ENCODE measurements around the gene MAML2.

MAML2 gene

GRCh38 chr11:96332126-96332771 lies 10.7 kb downstream of the MAML2 start:
- peaks cover 85% of the 10 kb centered on the region for H3K4me1 ChIP-seq
- in situ Hi-C loops (cut with MboI; ENCODE audit: low sequenced_read_pairs) = no loop called here
- H3K4me3 ChIP-seq = no peak overlapping the region
- H3K9me3 ChIP-seq = no peaks in the 10 kb centered on the region
- peak; percentile 41 to 46 for DNase-seq (ENCODE audit: low spot score in 2 of 2)
- no peaks in the 10 kb centered on the region for H3K27me3 ChIP-seq (ENCODE audit: low read depth)
- H3K36me3 ChIP-seq (replicated peaks) = no peaks in the 10 kb centered on the region

- H3K27me3 ChIP-seq (ENCODE audit: low read depth) = no peaks in the 10 kb centered on the region
- no peaks in the 10 kb centered on the region for H3K9me3 ChIP-seq
- in situ Hi-C loops (cut with MboI; ENCODE audit: low sequenced_read_pairs) = no loop called here
- no peaks in the 10 kb centered on the region for H3K36me3 ChIP-seq (replicated peaks)
- H3K4me1 ChIP-seq = peaks cover 79% of the 10 kb centered on the region
- DNase-seq (ENCODE audit: low spot score in 2 of 2) = no peak
- H3K4me3 ChIP-seq = no peak overlapping the region
These were observed 11.3 kb downstream of the MAML2 start for GRCh38 chr11:96331699-96332116.

- in situ Hi-C loops (cut with MboI; ENCODE audit: low sequenced_read_pairs) = no loop called here
- Histone ChIP-seq H3K4me3 (no peak overlapping the region), H3K9me3 (no peaks in the 10 kb centered on the region), H3K27me3 (ENCODE audit: low read depth) (no peaks in the 10 kb centered on the region), H3K36me3 (replicated peaks) (no peaks in the 10 kb centered on the region), H3K4me1 (peaks cover 76% of the 10 kb centered on the region)
- no peak for DNase-seq (ENCODE audit: low spot score in 2 of 2)
These were observed 12.5 kb downstream of the MAML2 start for GRCh38 chr11:96330511-96330859.

- in situ Hi-C loops (cut with MboI; ENCODE audit: low sequenced_read_pairs) = no loop called here
These were observed 13.0 kb downstream of the MAML2 start for GRCh38 chr11:96329855-96330510.

GRCh38 chr11:96329419-96329818 lies 13.6 kb downstream of the MAML2 start:
- in situ Hi-C loops (cut with MboI; ENCODE audit: low sequenced_read_pairs) = no loop called here
- no peaks in the 10 kb centered on the region for H3K36me3 ChIP-seq (replicated peaks)
- DNase-seq (ENCODE audit: low spot score in 2 of 2) = no peak

More at GRCh38 chr11:96329855-96330510, 13.0 kb downstream of the MAML2 start:
- H3K4me1 ChIP-seq = peaks cover 79% of the 10 kb centered on the region
- DNase-seq (ENCODE audit: low spot score in 2 of 2) = peak in 1 of 2 experiments; percentile 83
- no peaks in the 10 kb centered on the region for H3K9me3 ChIP-seq
- no peak overlapping the region for H3K4me3 ChIP-seq
- no peaks in the 10 kb centered on the region for H3K27me3 ChIP-seq (ENCODE audit: low read depth)
- no peaks in the 10 kb centered on the region for H3K36me3 ChIP-seq (replicated peaks)

GRCh38 chr11:96328395-96329010 lies 14.5 kb downstream of the MAML2 start:
- Histone ChIP-seq H3K27me3 (ENCODE audit: low read depth) (no peaks in the 10 kb centered on the region), H3K9me3 (no peaks in the 10 kb centered on the region), H3K4me1 (peaks cover 81% of the 10 kb centered on the region), H3K4me3 (peak overlapping the region; percentile 2; the same call in 1 of the 2 replicates), H3K36me3 (replicated peaks) (no peaks in the 10 kb centered on the region)
- DNase-seq (ENCODE audit: low spot score in 2 of 2) = peak; percentile 78 to 96
- in situ Hi-C loops (cut with MboI; ENCODE audit: low sequenced_read_pairs) = no loop called here

More at GRCh38 chr11:96329419-96329818, 13.6 kb downstream of the MAML2 start:
- Histone ChIP-seq H3K27me3 (ENCODE audit: low read depth) (no peaks in the 10 kb centered on the region), H3K9me3 (no peaks in the 10 kb centered on the region), H3K4me1 (peaks cover 85% of the 10 kb centered on the region), H3K4me3 (no peak overlapping the region)

- DNase-seq (ENCODE audit: low spot score in 2 of 2) = no peak
- Histone ChIP-seq H3K9me3 (no peaks in the 10 kb centered on the region), H3K36me3 (replicated peaks) (no peaks in the 10 kb centered on the region), H3K27me3 (ENCODE audit: low read depth) (no peaks in the 10 kb centered on the region), H3K4me1 (peaks cover 67% of the 10 kb centered on the region), H3K4me3 (no peak overlapping the region)
- in situ Hi-C loops (cut with MboI; ENCODE audit: low sequenced_read_pairs) = no loop called here
These were observed 16.0 kb downstream of the MAML2 start for GRCh38 chr11:96326959-96327358.

- no peaks in the 10 kb centered on the region for H3K36me3 ChIP-seq (replicated peaks)
- H3K9me3 ChIP-seq = no peaks in the 10 kb centered on the region
- no peaks in the 10 kb centered on the region for H3K27me3 ChIP-seq (ENCODE audit: low read depth)
- peaks cover 48% of the 10 kb centered on the region for H3K4me1 ChIP-seq
- DNase-seq (ENCODE audit: low spot score in 2 of 2) = no peak
- in situ Hi-C loops (cut with MboI; ENCODE audit: low sequenced_read_pairs) = no loop called here
- H3K4me3 ChIP-seq = no peak overlapping the region
These were observed 18.1 kb downstream of the MAML2 start for GRCh38 chr11:96324912-96325311.

- Histone ChIP-seq H3K4me1 (peaks cover 36% of the 10 kb centered on the region), H3K27me3 (ENCODE audit: low read depth) (no peaks in the 10 kb centered on the region), H3K4me3 (no peak overlapping the region), H3K36me3 (replicated peaks) (no peaks in the 10 kb centered on the region), H3K9me3 (no peaks in the 10 kb centered on the region)
- no peak for DNase-seq (ENCODE audit: low spot score in 2 of 2)
- in situ Hi-C loops (cut with MboI; ENCODE audit: low sequenced_read_pairs) = no loop called here
These were observed 19.4 kb downstream of the MAML2 start for GRCh38 chr11:96323642-96323985.

GRCh38 chr11:96322775-96323641 lies 20.0 kb downstream of the MAML2 start:
- H3K9me3 ChIP-seq = no peaks in the 10 kb centered on the region
- DNase-seq (ENCODE audit: low spot score in 2 of 2) = no peak
- peaks cover 33% of the 10 kb centered on the region for H3K4me1 ChIP-seq
- H3K4me3 ChIP-seq = no peak overlapping the region
- in situ Hi-C loops (cut with MboI; ENCODE audit: low sequenced_read_pairs) = no loop called here
- no peaks in the 10 kb centered on the region for H3K36me3 ChIP-seq (replicated peaks)
- no peaks in the 10 kb centered on the region for H3K27me3 ChIP-seq (ENCODE audit: low read depth)

- H3K4me3 ChIP-seq = no peak overlapping the region
- H3K27me3 ChIP-seq (ENCODE audit: low read depth) = no peaks in the 10 kb centered on the region
- no peaks in the 10 kb centered on the region for H3K36me3 ChIP-seq (replicated peaks)
- in situ Hi-C loops (cut with MboI; ENCODE audit: low sequenced_read_pairs) = no loop called here
- peaks cover 23% of the 10 kb centered on the region for H3K4me1 ChIP-seq
- no peak for DNase-seq (ENCODE audit: low spot score in 2 of 2)
- H3K9me3 ChIP-seq = no peaks in the 10 kb centered on the region
These were observed 21.9 kb downstream of the MAML2 start for GRCh38 chr11:96321091-96321490.

- H3K4me1 ChIP-seq = peaks cover 13% of the 10 kb centered on the region
- in situ Hi-C loops (cut with MboI; ENCODE audit: low sequenced_read_pairs) = no loop called here
- no peak overlapping the region for H3K4me3 ChIP-seq
- no peak for DNase-seq (ENCODE audit: low spot score in 2 of 2)
- no peaks in the 10 kb centered on the region for H3K27me3 ChIP-seq (ENCODE audit: low read depth)
- no peaks in the 10 kb centered on the region for H3K9me3 ChIP-seq
- H3K36me3 ChIP-seq (replicated peaks) = no peaks in the 10 kb centered on the region
These were observed 22.9 kb downstream of the MAML2 start for GRCh38 chr11:96319898-96320656.

- H3K27me3 ChIP-seq (ENCODE audit: low read depth) = no peaks in the 10 kb centered on the region
- no peaks in the 10 kb centered on the region for H3K36me3 ChIP-seq (replicated peaks)
- DNase-seq (ENCODE audit: low spot score in 2 of 2) = no peak
- no peaks in the 10 kb centered on the region for H3K9me3 ChIP-seq
- peaks cover 4% of the 10 kb centered on the region for H3K4me1 ChIP-seq
- no peak overlapping the region for H3K4me3 ChIP-seq
- in situ Hi-C loops (cut with MboI; ENCODE audit: low sequenced_read_pairs) = no loop called here
These were observed 24.1 kb downstream of the MAML2 start for GRCh38 chr11:96318850-96319249.
